Keratinocyte (primary cell): ENCODE measurements around the gene SAPCD1.

ENCODE experiments used
- EZH2 ChIP-seq: IDR thresholded peaks from one replicate; pipeline ENCODE4 v1.6.1; 2012; ENCODE audit warnings: inconsistent platforms, mild to moderate bottlenecking, low read length, moderate library complexity
- TF ChIP-seq, protein P1 (sequence below), 3 experiments: IDR thresholded peaks in 1 of 3; conservative IDR thresholded peaks in 1 of 3; optimal IDR thresholded peaks in 1 of 3; 2 replicates in 2 of 3; 3 replicates in 1 of 3; pipeline versions ENCODE3 to v1.5.1; 2011; ENCODE audit warnings: low read length in 3 of 3, mild to moderate bottlenecking in 3 of 3, moderate library complexity in 2 of 3, control low read depth in 1 of 3, inconsistent platforms in 1 of 3; ENCODE audit not compliant: insufficient read depth in 2 of 3; ENCODE audit errors: extremely low read depth in 1 of 3

DNA sequence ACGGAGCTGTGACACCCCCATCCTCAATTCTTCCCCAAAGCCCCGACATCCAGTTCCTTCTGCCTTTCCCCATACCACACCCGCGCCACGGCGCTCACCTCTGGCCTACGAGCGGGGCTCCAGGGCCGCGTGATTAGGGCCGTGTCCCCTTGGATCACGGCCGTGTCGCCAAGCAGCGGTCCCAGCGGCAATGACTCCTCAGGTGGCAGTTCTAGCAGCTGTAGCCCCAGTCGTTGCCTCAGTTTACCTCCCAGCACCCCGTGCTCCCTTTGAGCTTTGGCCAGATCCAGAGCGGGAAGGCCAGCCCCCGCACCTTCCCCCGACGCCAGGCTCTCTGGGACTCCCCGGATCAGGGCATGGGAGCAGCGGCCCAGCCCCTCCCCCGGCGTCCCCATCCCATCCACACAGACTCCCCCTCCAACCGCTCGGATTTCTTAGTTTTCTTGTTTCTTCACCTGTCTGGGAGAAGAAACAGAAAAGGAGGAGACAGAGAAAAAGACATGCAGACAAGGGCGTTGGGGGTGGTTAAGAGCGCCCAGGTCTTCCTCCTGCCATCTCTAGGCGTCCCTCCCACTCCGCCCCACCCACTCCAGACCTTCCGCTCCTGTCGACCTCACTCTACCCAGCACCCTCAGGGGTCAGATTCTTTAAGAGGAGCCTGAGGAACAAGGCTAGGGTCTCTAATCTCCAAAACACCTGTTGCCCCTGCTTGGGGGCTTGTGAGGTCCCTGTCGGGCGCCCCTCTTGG lies 33.5 kb upstream of the SAPCD1 start, which contains the start of gene DDAH2:
- TF ChIP-seq, protein P1, sequence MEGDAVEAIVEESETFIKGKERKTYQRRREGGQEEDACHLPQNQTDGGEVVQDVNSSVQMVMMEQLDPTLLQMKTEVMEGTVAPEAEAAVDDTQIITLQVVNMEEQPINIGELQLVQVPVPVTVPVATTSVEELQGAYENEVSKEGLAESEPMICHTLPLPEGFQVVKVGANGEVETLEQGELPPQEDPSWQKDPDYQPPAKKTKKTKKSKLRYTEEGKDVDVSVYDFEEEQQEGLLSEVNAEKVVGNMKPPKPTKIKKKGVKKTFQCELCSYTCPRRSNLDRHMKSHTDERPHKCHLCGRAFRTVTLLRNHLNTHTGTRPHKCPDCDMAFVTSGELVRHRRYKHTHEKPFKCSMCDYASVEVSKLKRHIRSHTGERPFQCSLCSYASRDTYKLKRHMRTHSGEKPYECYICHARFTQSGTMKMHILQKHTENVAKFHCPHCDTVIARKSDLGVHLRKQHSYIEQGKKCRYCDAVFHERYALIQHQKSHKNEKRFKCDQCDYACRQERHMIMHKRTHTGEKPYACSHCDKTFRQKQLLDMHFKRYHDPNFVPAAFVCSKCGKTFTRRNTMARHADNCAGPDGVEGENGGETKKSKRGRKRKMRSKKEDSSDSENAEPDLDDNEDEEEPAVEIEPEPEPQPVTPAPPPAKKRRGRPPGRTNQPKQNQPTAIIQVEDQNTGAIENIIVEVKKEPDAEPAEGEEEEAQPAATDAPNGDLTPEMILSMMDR (optimal IDR thresholded peaks at IDR 0.05 in 1 of 3, IDR thresholded peaks at IDR 0.05 in 1 of 3, conservative IDR thresholded peaks at IDR 0.05 in 1 of 3; ENCODE audit: extremely low read depth in 1 of 3, insufficient read depth in 2 of 3, low read length in 3 of 3): peak in 2 of 3 experiments; percentile 53 to 61
- TF ChIP-seq EZH2: no peak
